Central memory CD4-positive, alpha-beta T cell (primary cell): Measurements from ENCODE around the gene DVL2.

Experiments used
- DNase-seq: peaks from one replicate; pipeline ENCODE4 v3.0.0; 2022

DVL2 gene

GRCh38 chr17:7219229-7219811, 15.0 kb downstream of the DVL2 start:
- no peak for DNase-seq

GRCh38 chr17:7218758-7219157, 15.6 kb downstream of the DVL2 start:
- DNase-seq: no peak

GRCh38 chr17:7218166-7218565, 16.2 kb downstream of the DVL2 start:
- no peak for DNase-seq

GRCh38 chr17:7217113-7217987, 17.0 kb downstream of the DVL2 start:
- DNase-seq: no peak

GRCh38 chr17:7216242-7217112, 17.8 kb downstream of the DVL2 start:
- DNase-seq: no peak

- no peak for DNase-seq
Measured at GRCh38 chr17:7215652-7216180, 18.6 kb downstream of the DVL2 start.

- no peak for DNase-seq
Measured at GRCh38 chr17:7215136-7215638, 19.1 kb downstream of the DVL2 start.

- peak; percentile 97 for DNase-seq
Measured at GRCh38 chr17:7214300-7215135, 19.8 kb downstream of the DVL2 start.

- no peak for DNase-seq
Measured at GRCh38 chr17:7213895-7214299, 20.4 kb downstream of the DVL2 start.

- DNase-seq: no peak
Measured at GRCh38 chr17:7211491-7212273, 22.6 kb downstream of the DVL2 start.

GRCh38 chr17:7208754-7209460, 25.4 kb downstream of the DVL2 start:
- DNase-seq: no peak

GRCh38 chr17:7208027-7208571, 26.2 kb downstream of the DVL2 start:
- no peak for DNase-seq

GRCh38 chr17:7207120-7208001, 27.0 kb downstream of the DVL2 start:
- no peak for DNase-seq

GRCh38 chr17:7205561-7205960, 28.8 kb downstream of the DVL2 start:
- DNase-seq: no peak

GRCh38 chr17:7204828-7205461, 29.4 kb downstream of the DVL2 start:
- peak; percentile 99 for DNase-seq

GRCh38 chr17:7204336-7204735, 30.0 kb downstream of the DVL2 start:
- DNase-seq: no peak

- DNase-seq: no peak
Measured at GRCh38 chr17:7203391-7203790, 30.9 kb downstream of the DVL2 start.

- no peak for DNase-seq
Measured at GRCh38 chr17:7196651-7197401, 37.5 kb downstream of the DVL2 start.
